Measurements from ENCODE around the gene FAM200A. TPM values are rescaled to one million over a fixed set of nuclear protein-coding genes. Genes with fewer than 3 reads are reported as not detected.
A peak's percentile ranks its signal among the peaks of the same experiment; 100 is the strongest.
"Not testable (repeated sequence)": the region's sequence is repeated elsewhere in the genome, so short reads cannot be mapped to it uniquely, and the experiment has no call there.

FAM200A gene
- total RNA-seq, 1 experiment from 2014 or later: 6.1 TPM

DNA sequence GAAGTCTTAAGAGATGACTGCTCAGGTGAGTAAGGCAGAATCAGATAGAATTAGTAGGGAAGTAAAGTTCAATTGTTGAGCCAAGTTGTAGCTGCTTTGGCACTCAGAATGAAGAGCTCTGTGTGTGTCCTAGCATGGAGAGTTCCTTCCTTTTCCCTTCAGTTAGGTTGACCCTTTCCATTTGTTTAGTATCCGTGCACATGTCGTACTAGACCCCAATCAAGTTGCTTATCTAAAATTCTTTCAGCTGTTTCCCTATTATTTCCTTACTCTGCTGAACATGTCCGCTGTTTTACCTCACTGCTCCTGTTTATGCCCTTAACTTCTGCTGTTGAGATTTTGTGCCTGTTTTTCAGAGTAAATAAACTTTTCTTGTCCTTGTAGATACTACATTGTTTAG lies 19.9 kb upstream of the FAM200A start:
- no TSS peak for BruUV-seq (replicated peaks)

DNA sequence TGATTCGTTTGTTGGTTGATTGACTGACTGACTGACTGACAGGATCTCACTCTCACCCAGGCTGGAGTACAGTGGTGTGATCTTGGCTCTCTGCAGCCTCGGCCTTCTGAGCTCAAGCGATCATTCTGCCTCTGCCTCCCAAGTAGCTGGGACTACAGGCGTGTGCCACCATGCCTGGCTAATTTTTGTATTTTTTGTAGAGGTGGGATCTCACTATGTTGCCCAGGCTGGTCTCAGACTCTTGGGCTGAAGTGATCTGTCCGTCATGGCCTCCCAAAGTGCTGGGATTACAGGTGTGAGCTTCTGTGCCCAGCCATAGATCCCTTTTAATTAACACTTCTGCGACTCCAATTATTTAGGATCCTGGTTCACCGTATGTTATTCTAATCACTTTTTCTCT lies 16.9 kb upstream of the FAM200A start:
- CTCF ChIA-PET: interaction anchor here (0.7 kb wide), 1 partner anchor 47 kb away, joined by 4 read pairs; the partner anchor contains the start of gene ZSCAN25
- H3K4me3 Mint-ChIP-seq (ENCODE audit: unreplicated experiment); H3K9me3 Mint-ChIP-seq (ENCODE audit: unreplicated experiment); intact Hi-C loops (cut with micrococcal nuclease); DNase-seq (ENCODE audit: unreplicated experiment); BruUV-seq (replicated peaks); H3K27ac Mint-ChIP-seq (ENCODE audit: low read depth, unreplicated experiment); H3K27me3 Mint-ChIP-seq (ENCODE audit: insufficient read depth, unreplicated experiment); H3K4me1 Mint-ChIP-seq (ENCODE audit: insufficient read depth, unreplicated experiment): not testable (repeated sequence)
- POLR2A ChIA-PET: interaction anchor here (1.5 kb wide), 1 partner anchor 10 kb away, joined by 4 read pairs; the partner anchor contains the start of gene ZNF655
- peaks cover 83% of the 10 kb centered on the region for H3K36me3 Mint-ChIP-seq (ENCODE audit: insufficient read depth, unreplicated experiment)

More for the DNA sequence above, 19.9 kb upstream of the FAM200A start:
- intact Hi-C loops (cut with micrococcal nuclease): no loop called here
- H3K9me3 Mint-ChIP-seq (ENCODE audit: unreplicated experiment): peaks cover 6% of the 10 kb centered on the region
- POLR2A ChIA-PET: interaction anchor here (0.6 to 3.1 kb wide), 4 partner anchors 9 to 26 kb away, joined by 3 to 23 read pairs (median 4); partner anchors contain the start of genes TMEM225B and ZNF655
- no peaks in the 10 kb centered on the region for H3K4me1 Mint-ChIP-seq (ENCODE audit: insufficient read depth, unreplicated experiment)
- no peaks in the 10 kb centered on the region for H3K27me3 Mint-ChIP-seq (ENCODE audit: insufficient read depth, unreplicated experiment)
- H3K4me3 Mint-ChIP-seq (ENCODE audit: unreplicated experiment): no peak overlapping the region
- CTCF ChIA-PET: interaction anchor here (0.5 kb wide), 1 partner anchor 105 kb away, joined by 3 read pairs; no protein-coding TSS in a partner anchor
- no peak for TF ChIP-seq CTCF (IDR thresholded peaks at IDR 0.05; ENCODE audit: unreplicated experiment)
- peaks cover 70% of the 10 kb centered on the region for H3K36me3 Mint-ChIP-seq (ENCODE audit: insufficient read depth, unreplicated experiment)
- no peak for DNase-seq (ENCODE audit: unreplicated experiment)
- H3K27ac Mint-ChIP-seq (ENCODE audit: low read depth, unreplicated experiment): peak overlapping the region; percentile 46

DNA sequence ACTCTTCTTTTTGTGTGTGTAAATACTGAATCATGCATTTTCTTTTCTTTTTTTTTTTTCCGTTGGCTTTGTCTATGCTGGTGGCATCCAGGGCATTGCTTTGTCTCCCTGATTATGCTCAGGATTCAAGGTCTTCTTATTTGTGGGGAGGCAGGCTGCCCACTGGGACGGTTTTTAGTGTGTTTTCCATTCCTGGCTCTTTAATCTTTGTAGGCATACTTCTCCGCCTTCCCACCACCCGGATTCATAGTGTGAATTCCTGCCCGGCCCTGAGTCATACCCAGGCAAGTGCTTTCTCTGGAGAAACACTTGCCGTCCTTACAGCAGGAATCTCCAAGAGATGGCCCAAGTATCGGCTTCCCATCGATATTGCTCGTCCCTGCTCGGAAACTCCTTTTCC lies 11.7 kb upstream of the FAM200A start:
- peak; percentile 42 for DNase-seq (ENCODE audit: unreplicated experiment)
- Mint-ChIP-seq H3K36me3 (ENCODE audit: insufficient read depth, unreplicated experiment) (peaks cover 78% of the 10 kb centered on the region), H3K4me1 (ENCODE audit: insufficient read depth, unreplicated experiment) (peaks cover 39% of the 10 kb centered on the region), H3K4me3 (ENCODE audit: unreplicated experiment) (peak overlapping the region; percentile 61), H3K27ac (ENCODE audit: low read depth, unreplicated experiment) (peak overlapping the region; percentile 86), H3K27me3 (ENCODE audit: insufficient read depth, unreplicated experiment) (no peaks in the 10 kb centered on the region), H3K9me3 (ENCODE audit: unreplicated experiment) (no peaks in the 10 kb centered on the region)
- BruUV-seq (replicated peaks): no TSS peak
- TF ChIP-seq CTCF (IDR thresholded peaks at IDR 0.05; ENCODE audit: unreplicated experiment): no peak
- intact Hi-C loops (cut with micrococcal nuclease): no loop called here
- CTCF ChIA-PET: no interaction called here
- POLR2A ChIA-PET: interaction anchor here (0.5 to 1.8 kb wide), 12 partner anchors 8 to 566 kb away, joined by 3 to 10 read pairs (median 4); partner anchors contain the start of genes FAM200A, ZNF394 and ZSCAN25

DNA sequence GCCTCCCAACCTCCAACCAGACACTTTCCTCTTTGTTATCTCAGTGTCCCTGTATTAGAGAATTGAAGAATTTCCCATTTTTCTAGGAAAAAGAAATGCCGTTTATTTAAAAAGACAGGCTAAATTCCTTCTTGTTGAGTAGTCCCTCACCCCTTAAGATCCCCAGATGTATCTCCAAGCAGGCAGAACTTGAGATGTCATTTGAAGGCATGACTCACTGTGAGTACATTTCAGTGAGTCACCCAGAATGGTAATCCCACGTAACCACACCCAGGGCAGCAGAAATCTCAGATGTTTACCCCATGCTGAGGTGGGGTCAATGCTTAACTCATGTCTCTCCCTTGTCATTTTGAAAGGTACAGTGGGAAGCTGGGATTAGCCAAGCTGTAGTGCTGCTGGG lies 10.9 kb upstream of the FAM200A start:
- Mint-ChIP-seq H3K9me3 (ENCODE audit: unreplicated experiment) (no peaks in the 10 kb centered on the region), H3K27me3 (ENCODE audit: insufficient read depth, unreplicated experiment) (no peaks in the 10 kb centered on the region), H3K27ac (ENCODE audit: low read depth, unreplicated experiment) (peak overlapping the region; percentile 86), H3K4me3 (ENCODE audit: unreplicated experiment) (peak overlapping the region; percentile 85), H3K36me3 (ENCODE audit: insufficient read depth, unreplicated experiment) (peaks cover 74% of the 10 kb centered on the region), H3K4me1 (ENCODE audit: insufficient read depth, unreplicated experiment) (peaks cover 39% of the 10 kb centered on the region)
- CTCF ChIA-PET: no interaction called here
- no TSS peak for BruUV-seq (replicated peaks)
- TF ChIP-seq CTCF (IDR thresholded peaks at IDR 0.05; ENCODE audit: unreplicated experiment): no peak
- POLR2A ChIA-PET: interaction anchor here (0.5 to 1.8 kb wide), 10 partner anchors 9 to 1049 kb away, joined by 3 to 10 read pairs (median 4); partner anchors contain the start of genes FAM200A and ZSCAN25
- peak; percentile 97 for DNase-seq (ENCODE audit: unreplicated experiment)
- intact Hi-C loops (cut with micrococcal nuclease): no loop called here
